SU-DHL-6 (cell line): ENCODE results near the gene PSMB1.

Source experiments
- H2AFZ ChIP-seq: fragments of 200-600 bp; sonication (generic); 2 replicates; pipeline ENCODE4 v1.6.1; 2014; ENCODE audit warnings: low read depth, mild to moderate bottlenecking, moderate library complexity, mixed read lengths, antibody characterized with exemption, low read length; ENCODE audit not compliant: severe bottlenecking
- H3F3A ChIP-seq: fragments of 200-600 bp; shearing (Covaris generic); 2 replicates; pipeline ENCODE4 v1.6.0; 2016; ENCODE audit warnings: antibody characterized with exemption, mild to moderate bottlenecking; ENCODE audit not compliant: insufficient read depth
- H3K27ac ChIP-seq: fragments of 200-600 bp; sonication (generic); 2 replicates; pipeline ENCODE4 v1.5.1; 2016; ENCODE audit warnings: low read depth, mild to moderate bottlenecking, low read length, moderate library complexity, mixed read lengths
- H3K27me3 ChIP-seq: fragments of 200-600 bp; sonication (generic), shearing (Covaris generic); 2 replicates; pipeline ENCODE4 v1.6.0; 2014; ENCODE audit warnings: mild to moderate bottlenecking, low read length
- H3K36me3 ChIP-seq: fragments of 200-600 bp; sonication (generic); 2 replicates; pipeline ENCODE4 v1.6.1; 2014; ENCODE audit warnings: mild to moderate bottlenecking, low read length, mixed read lengths
- H3K4me2 ChIP-seq: fragments of 300-600, 200-600 bp; shearing (Covaris generic), sonication (generic); 2 replicates; pipeline ENCODE4 v1.6.0; 2014; ENCODE audit warnings: low read length, low read depth, mild to moderate bottlenecking; ENCODE audit not compliant: poor library complexity, severe bottlenecking
- H3K4me3 ChIP-seq: fragments of 200-600 bp; sonication (generic); 2 replicates; pipeline ENCODE4 v1.5.1; 2014; ENCODE audit warnings: antibody characterized with exemption, low read length, mild to moderate bottlenecking, mixed read lengths; ENCODE audit not compliant: insufficient read depth, poor library complexity, severe bottlenecking
- H3K79me2 ChIP-seq: fragments of 200-600 bp; sonication (generic); 2 replicates; pipeline ENCODE4 v1.6.1; 2014; ENCODE audit warnings: mild to moderate bottlenecking, low read length, moderate library complexity; ENCODE audit not compliant: insufficient read depth
- H3K9ac ChIP-seq: fragments of 200-600 bp; sonication (generic); 2 replicates; pipeline ENCODE4 v1.7.0; 2014; ENCODE audit warnings: mild to moderate bottlenecking, low read length
- H3K9me2 ChIP-seq: fragments of 200-600 bp; sonication (generic); replicated peaks from 2 replicates; pipeline ENCODE4 v1.6.1; 2014; ENCODE audit warnings: low read length; ENCODE audit not compliant: insufficient read depth
- H3K9me3 ChIP-seq: fragments of 200-600 bp; sonication (generic); 2 replicates; pipeline ENCODE4 v1.6.1; 2014; ENCODE audit warnings: low read length, mixed read lengths; ENCODE audit not compliant: insufficient read depth
- H4K20me1 ChIP-seq: fragments of 200-600 bp; sonication (generic); 2 replicates; pipeline ENCODE4 v1.6.1; 2014; ENCODE audit warnings: low read depth, mild to moderate bottlenecking, antibody characterized with exemption, low read length, moderate library complexity, mixed read lengths
- CTCF ChIP-seq: fragments of 200-600 bp; sonication (generic); IDR thresholded peaks from one replicate; pipeline ENCODE4 v1.5.1; 2017; ENCODE audit warnings: antibody characterized with exemption, mild to moderate bottlenecking, low read length, moderate library complexity; ENCODE audit not compliant: insufficient read depth, poor library complexity, severe bottlenecking
- EZH2phosphoT487 ChIP-seq: fragments of 200-600 bp; sonication (generic), shearing (Covaris generic); conservative IDR thresholded peaks from 2 replicates; pipeline ENCODE4 v1.6.1; 2018; ENCODE audit warnings: mild to moderate bottlenecking, antibody characterized with exemption, low read length, moderate library complexity, mixed read lengths

Gene PSMB1

GRCh38 chr6:170525795-170526194 lies 27.3 kb downstream of the PSMB1 start:
- H3K79me2 ChIP-seq = no peaks in the 10 kb centered on the region
- H3F3A ChIP-seq = no peaks in the 10 kb centered on the region
- H3K9me3 ChIP-seq = no peaks in the 10 kb centered on the region
- no peaks in the 10 kb centered on the region for H3K9me2 ChIP-seq
- TF ChIP-seq CTCF (no peak), EZH2phosphoT487 (no peak)
- no peaks in the 10 kb centered on the region for H3K36me3 ChIP-seq
- no peak overlapping the region for H3K9ac ChIP-seq
- no peaks in the 10 kb centered on the region for H4K20me1 ChIP-seq
- H3K4me3 ChIP-seq = no peak overlapping the region
- H3K27ac ChIP-seq = no peak overlapping the region
- H3K4me2 ChIP-seq = no peak overlapping the region
- no peaks in the 10 kb centered on the region for H3K27me3 ChIP-seq
- no peak overlapping the region for H2AFZ ChIP-seq

- H3K9me2 ChIP-seq = no peaks in the 10 kb centered on the region
- no peaks in the 10 kb centered on the region for H3K9me3 ChIP-seq
- no peaks in the 10 kb centered on the region for H3F3A ChIP-seq
- H3K4me3 ChIP-seq = no peak overlapping the region
- H3K27ac ChIP-seq = no peak overlapping the region
- no peaks in the 10 kb centered on the region for H3K36me3 ChIP-seq
- H3K9ac ChIP-seq = no peak overlapping the region
- H3K27me3 ChIP-seq = no peaks in the 10 kb centered on the region
- H3K4me2 ChIP-seq = no peak overlapping the region
- H2AFZ ChIP-seq = no peak overlapping the region
- H4K20me1 ChIP-seq = no peaks in the 10 kb centered on the region
- no peak for TF ChIP-seq EZH2phosphoT487
- TF ChIP-seq CTCF = no peak
- H3K79me2 ChIP-seq = no peaks in the 10 kb centered on the region
These were observed 29.0 kb downstream of the PSMB1 start for GRCh38 chr6:170524172-170524502.

GRCh38 chr6:170523256-170524171 lies 29.6 kb downstream of the PSMB1 start:
- Histone ChIP-seq H3K9me3 (no peaks in the 10 kb centered on the region), H2AFZ (no peak overlapping the region), H3K27me3 (no peaks in the 10 kb centered on the region), H3K79me2 (no peaks in the 10 kb centered on the region), H3K9ac (no peak overlapping the region), H3K9me2 (no peaks in the 10 kb centered on the region), H3F3A (no peaks in the 10 kb centered on the region), H3K36me3 (no peaks in the 10 kb centered on the region), H3K4me3 (no peak overlapping the region), H3K4me2 (no peak overlapping the region), H3K27ac (no peak overlapping the region), H4K20me1 (no peaks in the 10 kb centered on the region)
- no peak for TF ChIP-seq EZH2phosphoT487
- no peak for TF ChIP-seq CTCF
